ENCODE results near the gene BGN.

DNA sequence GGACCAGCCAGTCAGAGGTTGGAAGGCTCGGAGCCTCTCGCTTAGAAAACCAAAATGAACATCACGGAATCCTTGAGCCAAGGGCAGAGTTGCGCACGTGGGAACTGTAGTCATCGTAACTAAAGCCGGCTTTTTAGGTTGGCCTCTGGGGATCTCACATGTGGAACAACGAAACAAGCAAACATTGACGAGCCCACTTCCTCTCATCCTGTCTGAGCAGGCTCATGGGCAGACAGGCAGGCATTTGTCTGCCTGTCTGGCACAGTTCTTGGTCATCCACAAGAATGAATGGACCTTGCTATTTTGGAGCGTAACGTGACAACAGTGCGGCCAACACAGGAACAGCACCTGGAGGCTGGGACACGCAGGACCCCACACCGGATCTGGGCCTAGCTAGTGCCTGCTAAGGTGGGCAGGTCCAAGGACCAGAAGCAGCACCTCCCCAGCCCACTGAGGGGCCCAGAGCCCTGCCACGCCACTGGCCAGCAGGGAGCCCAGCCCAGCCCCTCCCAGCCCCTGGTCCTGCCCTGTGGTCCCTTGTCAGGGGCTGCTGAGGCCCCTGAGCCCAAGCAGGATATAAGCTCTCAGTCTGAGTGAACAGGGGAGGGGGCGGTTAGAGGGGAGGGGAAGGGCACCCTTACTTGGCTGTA is 39.8 kb upstream of the BGN start:
- no peak for TF ChIP-seq TAF1 (IDR thresholded peaks at IDR 0.05; ENCODE audit: low read depth, low read length)
- no peak for TF ChIP-seq POLR2A (IDR thresholded peaks at IDR 0.05; ENCODE audit: low read depth, low read length)
- TF ChIP-seq POLR2AphosphoS5 (IDR thresholded peaks at IDR 0.05; ENCODE audit: low read depth, low read length), result no peak

Data from GM12891 (cell line).